Embryonic facial prominence (tissue), 1 donor: ENCODE results near the gene KIR3DL3.
"Not testable (repeated sequence)": the region's sequence is repeated elsewhere in the genome, so short reads cannot be mapped to it uniquely, and the experiment has no call there.

Experiments used
- DNase-seq: peaks from one replicate; pipeline ENCODE4 v3.0.0-alpha.2; 2016; ENCODE audit errors: extremely low spot score

The KIR3DL3 gene

DNA sequence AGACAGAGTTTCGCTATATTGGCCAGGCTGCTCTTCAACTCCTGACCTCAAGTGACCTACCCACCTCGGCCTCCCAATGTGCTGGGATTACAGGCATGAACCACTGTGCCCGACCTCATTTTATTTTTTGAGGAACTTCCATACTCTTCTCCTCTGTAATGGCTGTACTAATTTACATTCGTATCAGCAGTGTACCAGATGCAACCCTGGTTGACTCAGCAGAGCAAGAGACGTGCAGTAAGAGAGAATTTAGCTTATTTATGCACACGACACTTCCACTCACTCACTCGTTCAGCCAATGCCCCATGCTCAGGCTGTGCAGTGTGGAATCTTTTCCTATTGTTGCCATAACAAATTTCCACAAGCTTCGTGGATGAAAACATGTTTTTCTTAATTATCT, 6.9 kb downstream of the KIR3DL3 start:
- no peak for DNase-seq

DNA sequence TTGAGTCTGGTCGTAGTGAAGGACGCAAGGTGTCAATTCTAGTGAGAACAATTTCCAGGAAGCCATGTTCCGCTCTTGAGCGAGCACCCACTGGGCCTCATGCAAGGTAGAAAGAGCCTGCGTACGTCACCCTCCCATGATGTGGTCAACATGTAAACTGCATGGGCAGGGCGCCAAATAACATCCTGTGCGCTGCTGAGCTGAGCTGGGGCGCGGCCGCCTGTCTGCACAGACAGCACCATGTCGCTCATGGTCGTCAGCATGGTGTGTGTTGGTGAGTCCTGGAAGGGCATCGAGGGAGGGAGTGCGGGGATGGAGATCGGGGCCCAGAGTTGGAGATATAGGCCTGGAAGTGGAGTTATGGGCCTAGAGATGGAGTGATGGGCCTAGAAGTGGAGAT, 14.1 kb downstream of the KIR3DL3 start, which contains the start of gene KIR2DL3:
KIR2DL3 (plus strand) TSS at position 208 of the 400 bp plus-strand sequence; CDS start at position 241, 33 bp downstream.
- DNase-seq = not testable (repeated sequence)

DNA sequence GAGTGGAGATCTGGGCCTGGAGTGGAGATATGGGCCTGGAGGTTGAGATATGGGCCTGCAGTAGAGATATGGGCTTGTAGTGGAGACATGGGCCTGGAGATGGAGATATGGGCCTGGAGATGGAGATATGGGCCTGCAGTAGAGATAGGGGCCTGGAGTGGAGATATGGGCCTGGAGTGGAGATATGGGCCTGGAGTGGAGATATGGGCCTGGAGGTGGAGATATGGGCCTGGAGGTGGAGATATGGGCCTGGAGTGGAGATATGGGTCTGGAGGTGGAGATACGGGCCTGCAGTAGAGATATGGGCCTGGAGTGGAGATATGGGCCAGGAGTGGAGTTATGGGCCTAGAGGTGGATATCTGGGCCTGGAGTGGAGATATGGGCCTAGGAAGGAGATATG, 14.5 kb downstream of the KIR3DL3 start:
- no peak for DNase-seq

DNA sequence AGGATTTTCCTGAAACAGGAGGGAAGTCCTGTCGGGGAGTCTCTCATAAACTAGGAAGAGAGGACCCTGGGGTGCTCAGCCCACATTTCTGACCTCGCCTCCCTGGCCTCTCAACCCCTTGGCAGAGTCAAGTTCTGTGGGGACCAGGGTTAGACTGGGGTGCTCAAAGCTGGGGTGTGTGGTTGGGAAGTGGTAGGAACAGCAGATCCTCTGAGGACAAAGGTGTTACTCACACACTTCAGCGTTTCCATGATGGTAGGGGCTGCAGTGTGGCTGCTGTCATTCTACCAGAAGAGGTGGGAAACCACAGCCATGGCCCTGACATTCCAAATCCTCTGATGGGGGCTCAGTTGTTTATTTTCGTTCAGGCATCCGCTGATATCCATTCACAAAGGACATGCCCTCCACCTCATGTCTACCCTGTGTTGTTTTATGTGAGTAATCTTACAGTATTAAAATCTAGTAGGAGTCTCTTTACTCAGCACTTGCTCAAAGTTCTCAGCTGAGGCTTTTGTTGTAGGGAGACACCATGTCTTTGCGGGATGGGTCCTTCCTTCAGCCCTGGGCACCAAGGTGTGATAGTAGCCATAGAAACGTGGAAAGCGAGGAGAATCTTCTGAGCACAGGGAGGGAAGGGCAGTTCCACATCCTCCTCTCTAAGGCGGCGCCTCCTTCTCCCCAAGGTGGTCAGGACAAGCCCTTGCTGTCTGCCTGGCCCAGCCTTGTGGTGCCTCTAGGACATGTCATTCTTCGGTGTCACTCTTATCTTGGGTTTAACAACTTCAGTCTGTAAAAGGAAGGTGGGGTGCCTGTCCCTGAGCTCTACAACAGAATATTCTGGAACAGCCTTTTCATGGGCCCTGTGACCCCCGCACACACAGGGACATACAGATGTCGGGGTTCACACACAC, 15.6 kb downstream of the KIR3DL3 start:
- no peak for DNase-seq

DNA sequence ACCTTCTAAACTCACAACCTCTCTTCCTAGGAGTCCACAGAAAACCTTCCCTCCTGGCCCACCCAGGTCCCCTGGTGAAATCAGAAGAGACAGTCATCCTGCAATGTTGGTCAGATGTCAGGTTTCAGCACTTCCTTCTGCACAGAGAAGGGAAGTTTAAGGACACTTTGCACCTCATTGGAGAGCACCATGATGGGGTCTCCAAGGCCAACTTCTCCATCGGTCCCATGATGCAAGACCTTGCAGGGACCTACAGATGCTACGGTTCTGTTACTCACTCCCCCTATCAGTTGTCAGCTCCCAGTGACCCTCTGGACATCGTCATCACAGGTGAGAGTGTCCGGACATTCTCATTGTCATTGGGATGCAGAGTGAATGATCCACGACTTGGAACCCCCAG, 17.7 kb downstream of the KIR3DL3 start:
- DNase-seq = not testable (repeated sequence)

DNA sequence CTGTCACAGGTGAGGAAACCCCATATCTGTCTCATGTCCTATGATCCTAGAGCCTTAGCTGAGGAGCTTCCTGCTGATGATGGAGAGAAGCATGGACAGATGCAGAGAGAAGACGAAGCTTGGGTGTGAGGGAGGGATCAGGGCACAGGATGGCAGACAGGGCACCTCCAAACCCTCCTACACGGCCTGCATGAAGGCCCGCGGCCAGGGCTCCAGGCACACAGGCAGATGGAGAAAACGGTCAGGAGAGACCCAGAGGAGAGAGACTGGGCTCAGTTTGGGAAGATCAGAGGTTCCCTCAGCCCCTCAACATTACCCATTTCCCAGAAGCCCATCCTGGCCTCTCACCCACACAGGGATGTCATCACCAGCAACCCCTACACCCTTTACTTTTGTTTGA, 19.8 kb downstream of the KIR3DL3 start:
- not testable (repeated sequence) for DNase-seq

DNA sequence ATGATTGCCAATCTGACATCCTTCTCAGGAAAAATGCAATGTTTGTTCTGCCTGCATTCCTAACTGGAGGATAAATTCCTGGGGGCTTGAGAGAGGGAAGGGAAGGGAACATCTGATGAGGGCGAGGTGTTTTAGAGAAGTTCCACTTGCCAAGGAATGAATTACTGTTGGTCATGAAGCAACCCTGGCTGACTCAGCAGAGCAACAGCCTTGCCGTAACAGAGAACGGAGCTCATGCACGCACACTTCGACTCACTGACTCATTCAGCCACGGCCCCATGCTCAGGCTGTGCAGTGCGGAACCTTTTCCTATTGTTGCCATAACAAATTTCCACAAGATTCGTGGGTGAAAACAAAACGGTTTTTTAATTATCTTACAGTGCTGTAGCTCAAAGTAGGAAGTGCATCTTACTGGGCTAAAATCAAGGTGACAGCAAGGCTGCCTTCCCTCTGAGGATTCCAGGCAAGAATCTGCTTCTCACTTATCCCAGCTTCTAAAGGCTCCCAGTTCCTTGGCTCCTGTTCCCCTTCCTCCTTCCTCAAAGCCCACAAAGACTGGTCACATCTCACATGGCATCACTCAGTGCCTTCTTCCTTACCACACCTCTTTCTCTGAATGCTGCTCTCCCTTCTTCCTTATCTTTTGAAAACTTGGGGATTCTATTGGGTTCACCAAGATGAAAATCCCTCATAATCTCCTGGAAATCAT, 23.5 kb downstream of the KIR3DL3 start:
- not testable (repeated sequence) for DNase-seq

DNA sequence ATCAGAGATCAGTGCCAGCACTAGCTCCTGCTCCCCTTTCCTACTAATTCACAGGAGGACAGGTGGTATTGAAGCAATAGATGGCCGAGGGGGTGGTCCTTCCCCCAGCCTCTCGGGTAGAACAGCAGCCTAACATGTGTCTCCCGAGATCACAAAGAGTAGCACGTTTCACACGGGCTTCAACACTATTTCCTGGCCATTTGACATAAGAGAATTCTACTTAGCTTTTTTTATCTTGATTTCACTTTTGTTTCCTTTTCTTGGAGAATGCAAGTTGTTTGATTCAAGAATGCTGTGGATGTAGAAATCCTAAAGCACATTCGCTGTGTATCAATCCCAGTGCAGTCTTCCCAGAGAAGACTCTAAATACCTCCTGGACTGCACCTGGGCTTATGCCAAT, 26.0 kb downstream of the KIR3DL3 start:
- not testable (repeated sequence) for DNase-seq

DNA sequence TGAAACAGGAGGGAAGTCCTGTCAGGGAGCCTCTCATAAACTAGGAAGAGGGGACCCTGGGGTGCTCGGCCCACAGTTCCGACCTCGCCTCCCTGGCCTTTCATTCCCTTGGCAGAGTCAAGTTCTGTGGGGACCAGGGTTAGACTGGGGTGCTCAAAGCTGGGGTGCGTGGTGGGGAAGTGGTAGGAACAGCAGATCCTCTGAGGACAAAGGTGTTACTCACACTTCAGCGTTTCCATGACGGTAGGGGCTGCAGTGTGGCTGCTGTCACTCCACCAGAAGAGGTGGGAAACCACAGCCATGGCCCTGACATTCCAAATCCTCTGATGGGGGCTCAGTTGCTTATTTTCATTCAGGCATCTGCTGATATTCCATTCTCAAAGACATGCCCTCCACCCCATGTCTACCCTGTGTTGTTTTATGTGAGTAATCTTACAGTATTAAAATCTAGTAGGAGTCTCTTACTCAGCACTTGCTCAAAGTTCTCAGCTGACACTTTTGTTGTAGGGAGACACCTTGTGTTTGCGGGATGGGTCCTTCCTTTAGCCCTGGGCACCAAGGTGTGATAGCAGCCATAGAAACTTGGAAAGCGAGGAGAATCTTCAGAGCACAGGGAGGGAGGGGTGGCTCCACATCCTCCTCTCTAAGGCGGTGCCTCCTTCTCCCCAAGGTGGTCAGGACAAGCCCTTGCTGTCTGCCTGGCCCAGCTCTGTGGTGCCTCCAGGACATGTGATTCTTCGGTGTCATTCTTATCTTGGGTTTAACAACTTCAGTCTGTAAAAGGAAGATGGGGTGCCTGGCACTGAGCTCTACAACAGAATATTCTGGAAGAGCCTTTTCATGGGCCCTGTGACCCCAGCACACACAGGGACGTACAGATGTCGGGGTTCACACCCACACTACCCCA, 32.2 kb downstream of the KIR3DL3 start:
- DNase-seq = not testable (repeated sequence)

DNA sequence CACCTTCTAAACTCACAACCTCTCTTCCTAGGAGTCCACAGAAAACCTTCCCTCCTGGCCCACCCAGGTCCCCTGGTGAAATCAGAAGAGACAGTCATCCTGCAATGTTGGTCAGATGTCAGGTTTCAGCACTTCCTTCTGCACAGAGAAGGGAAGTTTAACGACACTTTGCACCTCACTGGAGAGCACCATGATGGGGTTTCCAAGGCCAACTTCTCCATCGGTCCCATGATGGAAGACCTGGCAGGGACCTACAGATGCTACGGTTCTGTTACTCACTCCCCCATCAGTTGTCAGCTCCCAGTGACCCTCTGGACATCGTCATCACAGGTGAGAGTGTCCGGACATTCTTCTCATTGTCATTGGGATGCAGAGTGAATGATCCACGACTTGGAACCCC, 34.3 kb downstream of the KIR3DL3 start:
- not testable (repeated sequence) for DNase-seq

DNA sequence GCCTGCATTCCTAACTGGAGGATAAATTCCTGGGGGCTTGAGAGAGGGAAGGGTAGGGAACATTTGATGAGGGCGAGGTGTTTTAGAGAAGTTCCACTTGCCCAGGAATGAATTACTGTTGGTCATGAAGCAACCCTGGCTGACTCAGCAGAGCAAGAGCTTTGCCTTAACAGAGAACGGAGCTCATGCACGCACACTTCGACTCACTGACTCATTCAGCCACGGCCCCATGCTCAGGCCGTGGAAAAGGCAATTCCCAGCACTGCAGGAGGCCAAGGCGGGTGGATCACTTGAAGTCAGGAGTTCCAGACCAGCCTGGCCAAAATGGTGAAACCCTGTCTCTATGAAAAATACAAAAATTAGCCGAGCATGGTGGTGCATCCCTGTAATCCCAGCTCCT, 40.0 kb downstream of the KIR3DL3 start:
- not testable (repeated sequence) for DNase-seq

DNA sequence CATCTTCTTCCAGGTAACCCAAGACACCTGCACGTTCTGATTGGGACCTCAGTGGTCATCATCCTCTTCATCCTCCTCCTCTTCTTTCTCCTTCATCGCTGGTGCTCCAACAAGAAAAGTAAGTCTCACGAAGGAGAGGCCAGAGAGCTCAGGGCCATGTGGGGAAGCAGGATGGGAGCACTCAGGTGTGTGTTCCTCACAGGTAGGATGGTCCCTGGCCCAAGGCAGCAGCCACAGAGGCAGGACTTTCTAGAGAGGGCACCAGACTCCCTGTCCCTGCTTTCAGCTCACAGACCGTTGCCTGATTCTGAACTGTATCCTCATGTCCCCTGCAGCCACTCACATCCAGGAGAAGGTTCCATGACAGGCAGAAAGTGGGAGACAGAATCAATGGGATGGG, 42.2 kb downstream of the KIR3DL3 start:
- DNase-seq = not testable (repeated sequence)

DNA sequence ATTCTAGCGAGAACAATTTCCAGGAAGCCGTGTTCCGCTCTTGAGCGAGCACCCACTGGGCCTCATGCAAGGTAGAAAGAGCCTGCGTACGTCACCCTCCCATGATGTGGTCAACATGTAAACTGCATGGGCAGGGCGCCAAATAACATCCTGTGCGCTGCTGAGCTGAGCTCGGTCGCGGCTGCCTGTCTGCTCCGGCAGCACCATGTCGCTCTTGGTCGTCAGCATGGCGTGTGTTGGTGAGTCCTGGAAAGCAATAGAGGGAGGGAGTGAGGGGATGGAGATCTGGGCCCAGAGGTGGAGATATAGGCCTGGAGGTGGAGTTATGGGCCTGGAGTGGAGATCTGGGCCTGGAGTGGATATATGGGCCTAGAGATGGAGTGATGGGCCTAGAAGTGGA, 45.4 kb downstream of the KIR3DL3 start, which contains the start of gene KIR2DL1:
KIR2DL1 (plus strand) TSS at position 148 of the 400 bp plus-strand sequence; CDS start at position 206, 58 bp downstream.
- DNase-seq = not testable (repeated sequence)

DNA sequence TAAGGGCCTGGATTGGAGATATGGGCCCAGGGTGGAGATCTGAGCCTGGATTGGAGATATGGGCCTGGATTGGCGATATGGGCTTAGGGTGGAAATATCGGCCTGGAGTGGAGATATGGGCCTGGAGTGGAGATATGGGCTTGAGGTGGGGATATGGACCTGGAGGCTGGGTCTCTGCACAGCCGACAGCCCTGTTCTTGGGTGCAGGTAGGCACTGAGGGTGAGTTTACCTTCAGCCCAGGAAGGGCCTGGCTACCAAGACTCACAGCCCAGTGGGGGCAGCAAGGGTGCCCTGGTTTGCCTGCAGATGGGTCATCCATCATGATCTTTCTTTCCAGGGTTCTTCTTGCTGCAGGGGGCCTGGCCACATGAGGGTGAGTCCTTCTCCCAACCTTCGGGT, 46.3 kb downstream of the KIR3DL3 start:
- not testable (repeated sequence) for DNase-seq

DNA sequence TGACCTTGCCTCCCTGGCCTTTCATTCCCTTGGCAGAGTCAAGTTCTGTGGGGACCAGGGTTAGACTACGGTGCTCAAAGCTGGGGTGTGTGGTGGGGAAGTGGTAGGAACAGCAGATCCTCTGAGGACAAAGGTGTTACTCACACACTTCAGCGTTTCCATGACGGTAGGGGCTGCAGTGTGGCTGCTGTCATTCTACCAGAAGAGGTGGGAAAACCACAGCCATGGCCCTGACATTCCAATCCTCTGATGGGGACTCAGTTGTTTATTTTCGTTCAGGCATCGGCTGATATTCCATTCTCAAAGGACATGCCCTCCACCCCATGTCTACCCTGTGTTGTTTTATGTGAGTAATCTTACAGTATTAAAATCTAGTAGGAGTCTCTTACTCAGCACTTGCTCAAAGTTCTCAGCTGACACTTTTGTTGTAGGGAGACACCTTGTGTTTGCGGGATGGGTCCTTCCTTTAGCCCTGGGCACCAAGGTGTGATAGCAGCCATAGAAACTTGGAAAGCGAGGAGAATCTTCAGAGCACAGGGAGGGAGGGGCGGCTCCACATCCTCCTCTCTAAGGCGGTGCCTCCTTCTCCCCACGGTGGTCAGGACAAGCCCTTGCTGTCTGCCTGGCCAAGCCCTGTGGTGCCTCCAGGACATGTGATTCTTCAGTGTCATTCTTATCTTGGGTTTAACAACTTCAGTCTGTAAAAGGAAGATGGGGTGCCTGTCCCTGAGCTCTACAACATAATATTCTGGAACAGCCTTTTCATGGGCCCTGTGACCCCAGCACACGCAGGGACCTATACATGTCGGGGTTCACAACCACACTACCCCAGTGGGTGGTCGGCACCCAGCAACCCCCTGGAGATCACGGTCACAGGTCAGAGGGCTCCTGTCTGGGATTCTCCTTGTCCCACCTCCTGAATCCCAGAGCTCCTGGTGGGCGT, 47.0 kb downstream of the KIR3DL3 start:
- DNase-seq = not testable (repeated sequence)

DNA sequence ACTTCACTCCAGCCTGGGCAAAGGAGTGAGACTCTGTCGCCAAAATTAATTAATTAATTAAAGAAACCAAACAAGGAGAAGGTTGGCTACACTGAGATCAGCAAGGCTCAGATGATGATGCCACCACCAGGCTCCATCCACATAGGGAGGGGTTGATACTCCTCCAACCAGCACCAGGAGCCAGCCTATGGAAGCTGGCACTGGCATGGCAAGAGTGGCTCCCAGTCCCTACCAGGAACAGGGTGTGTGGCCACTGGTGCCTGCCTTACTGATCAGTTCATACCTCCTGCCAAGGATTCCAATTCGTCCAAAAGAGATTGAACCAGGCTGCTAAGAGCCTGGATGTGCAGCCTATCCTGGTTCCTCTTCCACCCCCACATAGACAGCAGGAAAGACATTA, 48.4 kb downstream of the KIR3DL3 start:
- not testable (repeated sequence) for DNase-seq

DNA sequence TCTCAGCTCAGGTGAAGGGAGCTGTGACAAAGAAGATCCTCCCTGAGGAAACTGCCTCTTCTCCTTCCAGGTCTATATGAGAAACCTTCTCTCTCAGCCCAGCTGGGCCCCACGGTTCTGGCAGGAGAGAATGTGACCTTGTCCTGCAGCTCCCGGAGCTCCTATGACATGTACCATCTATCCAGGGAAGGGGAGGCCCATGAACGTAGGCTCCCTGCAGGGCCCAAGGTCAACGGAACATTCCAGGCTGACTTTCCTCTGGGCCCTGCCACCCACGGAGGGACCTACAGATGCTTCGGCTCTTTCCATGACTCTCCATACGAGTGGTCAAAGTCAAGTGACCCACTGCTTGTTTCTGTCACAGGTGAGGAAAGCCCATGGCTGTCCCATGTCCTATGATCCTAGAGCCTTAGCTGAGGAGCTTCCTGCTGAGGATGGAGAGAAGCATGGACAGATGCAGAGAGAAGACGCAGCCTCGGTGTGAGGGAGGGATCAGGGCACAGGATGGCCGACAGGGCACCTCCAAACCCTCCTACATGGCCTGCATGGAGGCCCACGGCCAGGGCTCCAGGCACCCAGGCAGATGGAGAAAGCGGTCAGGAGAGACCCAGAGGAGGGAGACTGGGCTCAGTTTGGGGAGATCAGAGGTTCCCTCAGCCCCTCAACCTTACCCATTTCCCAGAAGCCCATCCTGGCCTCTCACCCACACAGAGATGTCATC, 51.0 kb downstream of the KIR3DL3 start:
- DNase-seq = not testable (repeated sequence)

DNA sequence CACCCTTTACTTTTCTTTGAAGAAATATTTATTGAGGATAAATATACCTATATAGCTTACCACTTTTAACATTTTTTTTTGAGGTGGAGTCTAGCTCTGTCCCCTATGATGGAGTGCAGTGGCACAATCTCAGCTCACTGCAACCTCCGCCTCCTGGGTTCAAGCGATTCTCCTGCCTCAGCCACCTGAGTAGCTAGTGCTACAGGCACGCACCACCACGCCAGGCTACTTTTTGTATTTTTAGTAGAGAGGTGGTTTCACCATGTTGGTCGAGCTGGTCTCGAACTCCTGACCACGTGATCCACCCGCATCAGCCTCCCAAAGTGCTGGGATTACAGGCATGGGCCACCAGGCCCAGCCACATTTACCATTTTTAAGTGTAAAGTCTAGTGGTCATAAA, 51.6 kb downstream of the KIR3DL3 start:
- DNase-seq = not testable (repeated sequence)

DNA sequence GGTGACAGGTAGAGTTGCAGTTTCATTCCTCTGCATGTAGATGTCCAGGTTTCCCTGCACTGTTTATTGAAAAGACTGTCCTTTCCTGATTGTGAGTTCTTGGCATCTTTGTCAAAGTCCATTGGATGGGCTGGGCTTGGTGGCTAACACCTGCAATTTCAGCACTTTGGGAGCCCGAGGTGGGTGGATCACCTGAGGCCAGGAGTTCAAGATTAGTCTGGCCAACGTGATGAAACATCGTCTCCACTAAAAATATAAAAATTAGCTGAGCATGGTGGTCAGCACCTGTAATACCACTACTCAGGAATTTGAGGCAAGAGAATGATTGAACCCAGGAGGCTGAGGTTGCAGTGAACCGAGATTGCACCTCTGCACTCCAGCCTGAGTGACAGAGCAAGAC, 53.6 kb downstream of the KIR3DL3 start:
- not testable (repeated sequence) for DNase-seq

DNA sequence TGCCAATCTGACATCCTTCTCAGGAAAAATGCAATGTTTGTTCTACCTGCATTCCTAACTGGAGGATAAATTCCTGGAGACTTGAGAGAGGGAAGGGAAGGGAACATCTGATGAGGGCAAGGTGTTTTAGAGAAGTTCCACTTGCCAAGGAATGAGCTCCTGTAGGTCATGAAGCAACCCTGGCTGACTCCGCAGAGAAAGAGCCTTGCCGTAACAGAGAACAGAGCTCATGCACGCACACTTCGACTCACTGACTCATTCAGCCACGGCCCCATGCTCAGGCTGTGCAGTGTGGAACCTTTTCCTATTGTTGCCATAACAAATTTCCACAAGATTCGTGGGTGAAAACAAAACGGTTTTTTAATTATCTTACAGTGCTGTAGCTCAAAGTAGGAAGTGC, 54.7 kb downstream of the KIR3DL3 start:
- DNase-seq = not testable (repeated sequence)
